ENCODE measurements around the gene GPA33.
"Not testable (repeated sequence)": the region's sequence is repeated elsewhere in the genome, so short reads cannot be mapped to it uniquely, and the experiment has no call there.

GPA33 gene

GRCh38 chr1:167054531-167054930 is 35.6 kb downstream of the GPA33 start:
- no peak for DNase-seq (ENCODE audit: low read depth)
- TF ChIP-seq, protein P1, sequence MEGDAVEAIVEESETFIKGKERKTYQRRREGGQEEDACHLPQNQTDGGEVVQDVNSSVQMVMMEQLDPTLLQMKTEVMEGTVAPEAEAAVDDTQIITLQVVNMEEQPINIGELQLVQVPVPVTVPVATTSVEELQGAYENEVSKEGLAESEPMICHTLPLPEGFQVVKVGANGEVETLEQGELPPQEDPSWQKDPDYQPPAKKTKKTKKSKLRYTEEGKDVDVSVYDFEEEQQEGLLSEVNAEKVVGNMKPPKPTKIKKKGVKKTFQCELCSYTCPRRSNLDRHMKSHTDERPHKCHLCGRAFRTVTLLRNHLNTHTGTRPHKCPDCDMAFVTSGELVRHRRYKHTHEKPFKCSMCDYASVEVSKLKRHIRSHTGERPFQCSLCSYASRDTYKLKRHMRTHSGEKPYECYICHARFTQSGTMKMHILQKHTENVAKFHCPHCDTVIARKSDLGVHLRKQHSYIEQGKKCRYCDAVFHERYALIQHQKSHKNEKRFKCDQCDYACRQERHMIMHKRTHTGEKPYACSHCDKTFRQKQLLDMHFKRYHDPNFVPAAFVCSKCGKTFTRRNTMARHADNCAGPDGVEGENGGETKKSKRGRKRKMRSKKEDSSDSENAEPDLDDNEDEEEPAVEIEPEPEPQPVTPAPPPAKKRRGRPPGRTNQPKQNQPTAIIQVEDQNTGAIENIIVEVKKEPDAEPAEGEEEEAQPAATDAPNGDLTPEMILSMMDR (IDR thresholded peaks at IDR 0.05; ENCODE audit: low read length, missing control alignments) = no peak
- no peak overlapping the region for H3K4me3 ChIP-seq (replicated peaks; ENCODE audit: low read depth, low read length)

- TF ChIP-seq, protein P1 (IDR thresholded peaks at IDR 0.05; ENCODE audit: low read length, missing control alignments) = peak; percentile 53
- no peak overlapping the region for H3K4me3 ChIP-seq (replicated peaks; ENCODE audit: low read depth, low read length)
- peak; percentile 4 for DNase-seq (ENCODE audit: low read depth)
These were observed 37.8 kb downstream of the GPA33 start for GRCh38 chr1:167052389-167052788.

DNA sequence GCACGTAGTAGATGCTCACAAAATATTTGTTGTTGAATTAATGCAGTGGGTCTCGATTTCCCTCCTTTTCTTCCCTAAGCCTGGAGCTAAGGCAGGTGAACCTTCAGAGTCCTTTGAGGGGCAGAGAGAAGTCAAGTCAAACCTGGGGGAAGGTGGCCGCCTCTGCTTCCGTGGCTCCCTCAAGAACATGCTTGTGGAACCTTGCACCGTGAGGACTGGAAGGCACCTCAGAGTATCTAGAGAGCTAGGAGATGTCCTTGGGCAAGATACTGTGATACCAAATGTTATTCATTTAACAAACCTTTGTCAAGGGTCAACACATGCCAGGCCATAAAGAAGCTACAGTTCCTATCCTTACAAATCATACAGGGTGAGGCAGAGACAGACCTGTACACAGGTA is 38.3 kb downstream of the GPA33 start:
- H3K4me3 ChIP-seq (replicated peaks; ENCODE audit: low read depth, low read length) = no peak overlapping the region
- TF ChIP-seq, protein P1 (IDR thresholded peaks at IDR 0.05; ENCODE audit: low read length, missing control alignments) = no peak
- no peak for DNase-seq (ENCODE audit: low read depth)

DNA sequence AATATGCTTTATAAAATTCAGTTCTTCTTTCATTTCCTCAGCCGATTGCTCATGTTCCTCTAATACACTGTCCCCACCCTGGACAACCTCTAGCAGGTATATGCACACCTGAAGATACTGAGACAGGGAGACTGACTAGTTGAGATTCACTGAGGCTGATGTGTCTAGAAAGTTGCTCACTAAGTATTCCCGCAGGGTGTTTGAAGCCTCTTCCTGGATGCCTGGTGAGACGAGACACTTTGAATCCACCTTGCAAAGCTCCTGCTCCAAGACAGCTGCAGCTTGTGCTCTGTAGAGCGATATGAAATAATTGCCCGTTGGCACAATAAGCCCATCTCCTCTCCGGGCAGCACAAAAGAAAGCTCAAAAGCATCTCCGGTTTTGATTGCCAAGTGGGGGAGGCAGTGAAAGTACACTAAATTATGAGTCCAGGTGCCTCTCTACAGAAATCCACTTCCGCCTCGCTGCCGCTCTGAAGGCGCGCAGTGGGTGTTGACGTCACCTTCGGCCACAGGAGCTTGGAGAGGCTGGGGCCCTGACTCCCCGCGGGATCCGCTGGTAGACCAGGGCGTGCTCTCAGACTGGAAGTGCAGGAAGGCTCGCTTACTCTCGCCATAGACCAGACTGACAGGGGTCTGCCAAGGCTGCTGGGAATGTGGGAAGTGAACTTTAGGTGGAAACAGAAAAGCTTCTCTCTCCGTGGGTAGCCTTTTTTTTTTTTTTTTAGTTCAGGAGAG is 46.3 kb downstream of the GPA33 start:
- no peak overlapping the region for H3K4me3 ChIP-seq (replicated peaks; ENCODE audit: low read depth, low read length)
- DNase-seq (ENCODE audit: low read depth) = peak; percentile 18
- TF ChIP-seq, protein P1 (IDR thresholded peaks at IDR 0.05; ENCODE audit: low read length, missing control alignments) = no peak

DNA sequence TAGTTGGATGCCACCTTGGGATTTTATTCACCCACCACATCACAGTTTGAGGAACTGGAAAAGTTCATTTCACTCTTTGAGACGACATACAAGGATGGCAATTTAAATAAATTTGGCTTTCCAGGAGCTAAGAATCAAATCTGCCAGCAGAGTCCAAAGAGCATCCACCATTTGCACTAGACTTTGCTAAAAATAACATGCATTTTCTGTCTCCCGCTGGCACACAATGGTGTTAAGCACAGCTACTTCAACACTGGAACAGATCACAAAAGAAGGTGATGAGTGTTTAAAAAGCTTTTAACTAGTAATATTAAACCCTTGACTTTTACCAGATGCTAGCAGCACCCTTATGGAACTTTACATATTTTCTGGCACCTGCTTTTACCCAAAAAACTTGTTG is 56.5 kb downstream of the GPA33 start:
- no peak for DNase-seq (ENCODE audit: low read depth)
- TF ChIP-seq, protein P1 (IDR thresholded peaks at IDR 0.05; ENCODE audit: low read length, missing control alignments) = no peak
- no peak overlapping the region for H3K4me3 ChIP-seq (replicated peaks; ENCODE audit: low read depth, low read length)

DNA sequence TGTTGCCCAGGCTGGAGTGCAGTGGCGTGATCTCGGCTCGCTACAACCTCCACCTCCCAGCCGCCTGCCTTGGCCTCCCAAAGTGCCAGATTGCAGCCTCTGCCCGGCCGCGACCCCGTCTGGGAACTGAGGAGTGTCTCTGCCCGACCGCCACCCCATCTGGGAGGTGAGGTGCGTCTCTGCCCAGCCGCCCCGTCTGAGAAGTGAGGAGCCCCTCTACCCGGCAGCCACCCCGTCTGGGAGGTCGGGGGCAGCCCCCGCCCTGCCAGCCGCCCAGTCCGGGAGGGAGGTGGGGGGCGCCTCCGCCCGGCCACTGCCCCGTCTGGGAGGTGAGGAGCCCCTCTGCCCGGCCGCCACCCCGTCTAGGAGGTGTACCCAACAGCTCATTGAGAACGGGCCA is 60.6 kb downstream of the GPA33 start:
- DNase-seq (ENCODE audit: low read depth); H3K4me3 ChIP-seq (replicated peaks; ENCODE audit: low read depth, low read length): not testable (repeated sequence)

GRCh38 chr1:167022384-167022783 is 67.8 kb downstream of the GPA33 start:
- DNase-seq (ENCODE audit: low read depth) = no peak
- TF ChIP-seq, protein P1 (IDR thresholded peaks at IDR 0.05; ENCODE audit: low read length, missing control alignments) = no peak
- no peak overlapping the region for H3K4me3 ChIP-seq (replicated peaks; ENCODE audit: low read depth, low read length)

All from fibroblast of pulmonary artery (primary cell).